ENCODE data around the gene PARD3B.

DNA sequence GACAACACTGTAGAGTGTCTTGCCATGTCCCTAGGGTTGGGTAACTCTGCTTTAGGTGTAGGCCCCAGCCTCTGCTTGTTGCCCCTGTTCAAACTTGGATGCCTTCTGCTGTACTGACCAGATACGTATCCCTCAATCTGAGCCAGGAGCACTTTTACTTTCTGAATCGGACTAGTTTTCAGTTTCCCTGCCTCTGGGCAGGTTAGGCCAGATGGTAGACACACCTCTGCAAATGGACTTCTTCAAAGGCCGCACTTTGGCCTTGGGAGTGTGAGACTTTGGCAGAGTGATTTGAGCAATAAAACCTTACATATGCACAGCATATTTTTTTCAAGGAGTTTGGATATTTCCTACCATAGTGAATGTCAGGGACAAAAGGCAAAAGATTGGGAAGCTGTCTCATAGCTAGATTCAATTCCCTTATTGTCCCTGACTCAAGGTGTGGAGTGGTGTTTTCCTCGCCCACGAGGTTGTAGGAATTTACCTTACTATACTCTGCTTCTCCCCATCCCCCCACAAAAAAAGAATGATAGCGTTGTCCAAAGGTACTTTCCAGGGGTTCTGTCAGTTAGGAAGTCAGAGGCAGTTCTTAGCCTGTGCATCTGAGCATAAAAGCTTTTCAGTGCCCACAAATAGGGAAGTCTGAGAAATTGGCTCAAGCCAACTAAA lies 15.3 kb upstream of the PARD3B start:
- no peak for TF ChIP-seq CTCF (IDR thresholded peaks at IDR 0.05 in 2 of 3, conservative IDR thresholded peaks at IDR 0.05 in 1 of 3; ENCODE audit: borderline replicate concordance in 1 of 3, insufficient read depth in 1 of 3, low read depth in 2 of 3, low read length in 2 of 3)
- no peak for TF ChIP-seq POLR2AphosphoS5 (IDR thresholded peaks at IDR 0.05; ENCODE audit: low read depth, low read length)
- TF ChIP-seq POLR2A (IDR thresholded peaks at IDR 0.05; ENCODE audit: borderline replicate concordance, extremely low read depth, insufficient read depth, insufficient read length) = no peak
- no peak for TF ChIP-seq ZNF274 (IDR thresholded peaks at IDR 0.05; ENCODE audit: low read depth, low read length)
- TF ChIP-seq EZH2 (IDR thresholded peaks at IDR 0.05) = no peak
- TF ChIP-seq, protein P1, sequence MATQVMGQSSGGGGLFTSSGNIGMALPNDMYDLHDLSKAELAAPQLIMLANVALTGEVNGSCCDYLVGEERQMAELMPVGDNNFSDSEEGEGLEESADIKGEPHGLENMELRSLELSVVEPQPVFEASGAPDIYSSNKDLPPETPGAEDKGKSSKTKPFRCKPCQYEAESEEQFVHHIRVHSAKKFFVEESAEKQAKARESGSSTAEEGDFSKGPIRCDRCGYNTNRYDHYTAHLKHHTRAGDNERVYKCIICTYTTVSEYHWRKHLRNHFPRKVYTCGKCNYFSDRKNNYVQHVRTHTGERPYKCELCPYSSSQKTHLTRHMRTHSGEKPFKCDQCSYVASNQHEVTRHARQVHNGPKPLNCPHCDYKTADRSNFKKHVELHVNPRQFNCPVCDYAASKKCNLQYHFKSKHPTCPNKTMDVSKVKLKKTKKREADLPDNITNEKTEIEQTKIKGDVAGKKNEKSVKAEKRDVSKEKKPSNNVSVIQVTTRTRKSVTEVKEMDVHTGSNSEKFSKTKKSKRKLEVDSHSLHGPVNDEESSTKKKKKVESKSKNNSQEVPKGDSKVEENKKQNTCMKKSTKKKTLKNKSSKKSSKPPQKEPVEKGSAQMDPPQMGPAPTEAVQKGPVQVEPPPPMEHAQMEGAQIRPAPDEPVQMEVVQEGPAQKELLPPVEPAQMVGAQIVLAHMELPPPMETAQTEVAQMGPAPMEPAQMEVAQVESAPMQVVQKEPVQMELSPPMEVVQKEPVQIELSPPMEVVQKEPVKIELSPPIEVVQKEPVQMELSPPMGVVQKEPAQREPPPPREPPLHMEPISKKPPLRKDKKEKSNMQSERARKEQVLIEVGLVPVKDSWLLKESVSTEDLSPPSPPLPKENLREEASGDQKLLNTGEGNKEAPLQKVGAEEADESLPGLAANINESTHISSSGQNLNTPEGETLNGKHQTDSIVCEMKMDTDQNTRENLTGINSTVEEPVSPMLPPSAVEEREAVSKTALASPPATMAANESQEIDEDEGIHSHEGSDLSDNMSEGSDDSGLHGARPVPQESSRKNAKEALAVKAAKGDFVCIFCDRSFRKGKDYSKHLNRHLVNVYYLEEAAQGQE (IDR thresholded peaks at IDR 0.05; ENCODE audit: low read depth) = no peak
- no peak for TF ChIP-seq CEBPB (IDR thresholded peaks at IDR 0.05; ENCODE audit: low read depth)
- no peak for TF ChIP-seq TCF7L2 (IDR thresholded peaks at IDR 0.05; ENCODE audit: borderline replicate concordance, extremely low read depth, insufficient read depth, insufficient read length)
- TF ChIP-seq FOSL1 (IDR thresholded peaks at IDR 0.05; ENCODE audit: low read depth) = no peak
- TF ChIP-seq JUND (IDR thresholded peaks at IDR 0.05) = no peak
- no peak for TF ChIP-seq ELF1 (IDR thresholded peaks at IDR 0.05; ENCODE audit: borderline replicate concordance, low read depth)
- no peak for TF ChIP-seq SIN3A (IDR thresholded peaks at IDR 0.05; ENCODE audit: low read depth)
